Activated CD4-positive, alpha-beta T cell treated with anti-CD3 and anti-CD28 coated beads, Interleukin-2, amount 10 ng/mL, durations not matched to agents 7 days and 5 days (primary cell): Measurements from ENCODE around the gene ADRM1. TPM values are rescaled to one million over a fixed set of nuclear protein-coding genes. Genes with fewer than 3 reads are reported as not detected.

ENCODE experiments used
- CTCF ChIA-PET: fragments of 350-600 bp; sonication (Branson Sonifier 250); formaldehyde crosslinking; loops from one replicate; lab custom pipeline; 2021; ENCODE audit warnings: antibody characterized with exemption; lab: Charles Lee
- POLR2A ChIA-PET: fragments of 350-600 bp; sonication (Branson Sonifier 250); formaldehyde crosslinking; loops from one replicate; lab custom pipeline; 2021; ENCODE audit warnings: antibody characterized with exemption; lab: Charles Lee
- DNase-seq: peaks from one replicate; pipeline ENCODE4 v3.0.0-alpha.2; 2020
- H3K27ac Mint-ChIP-seq: one replicate; pipeline ENCODE4 v1.8.0; 2021; ENCODE audit warnings: mild to moderate bottlenecking, moderate library complexity, mixed read lengths
- H3K27me3 Mint-ChIP-seq: one replicate; pipeline ENCODE4 v1.8.0; 2021; ENCODE audit warnings: mixed read lengths
- H3K36me3 Mint-ChIP-seq: one replicate; pipeline ENCODE4 v1.8.0; 2021; ENCODE audit warnings: low read depth, mixed read lengths
- H3K4me1 Mint-ChIP-seq: one replicate; pipeline ENCODE4 v1.8.0; 2021; ENCODE audit warnings: mixed read lengths
- H3K4me3 Mint-ChIP-seq: one replicate; pipeline ENCODE4 v1.8.0; 2021; ENCODE audit warnings: mild to moderate bottlenecking, moderate library complexity, mixed read lengths
- H3K9me3 Mint-ChIP-seq: one replicate; pipeline ENCODE4 v1.8.0; 2021; ENCODE audit warnings: mixed read lengths
- total RNA-seq, 2 experiments: library from RNA; stranded (reverse); gene quantifications; one replicate each; pipeline ENCODE4 v1.2.3, GENCODE V29; 2021

Gene ADRM1
- total RNA-seq, 2 experiments from 2014 or later = 86.1 to 90.1 TPM

DNA sequence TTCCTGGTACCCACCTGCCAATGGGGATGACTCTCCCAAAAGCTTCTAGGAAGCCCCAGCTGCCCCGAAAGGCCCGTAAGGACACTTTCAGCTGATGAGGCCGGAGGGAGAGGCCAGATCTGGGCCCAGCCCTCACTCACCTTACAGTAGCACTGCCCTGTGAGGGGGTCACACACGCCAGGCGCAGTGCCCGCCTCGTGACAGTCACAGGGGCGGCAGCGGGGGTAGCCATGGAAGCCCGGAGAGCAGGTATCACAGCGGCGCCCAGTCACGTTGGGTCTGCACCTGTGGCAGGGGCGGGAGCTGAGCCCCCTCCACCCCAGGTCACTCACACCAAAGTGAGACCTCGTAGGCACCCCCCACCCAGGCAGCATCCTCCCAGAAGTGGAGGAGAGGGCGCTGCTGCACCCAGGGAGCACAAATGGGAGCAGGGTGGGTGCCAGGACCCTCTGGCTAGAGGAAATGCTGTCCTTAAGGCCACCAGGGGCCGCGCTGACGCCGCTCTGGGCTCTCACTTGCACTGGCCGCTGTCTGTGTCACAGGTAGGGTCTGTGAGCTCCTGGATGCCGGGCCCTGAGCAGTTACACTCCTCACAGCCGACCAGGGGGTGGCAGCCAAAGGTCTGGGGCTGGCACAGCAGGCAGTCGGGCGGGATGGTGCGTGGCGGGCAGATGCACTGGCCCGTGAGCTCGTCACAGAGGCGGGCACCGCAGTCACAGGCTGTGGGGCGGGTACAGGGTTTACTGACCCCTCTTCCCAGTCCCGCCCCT lies 25.1 kb downstream of the ADRM1 start:
- DNase-seq = no peak
- Mint-ChIP-seq H3K4me3 (no peak overlapping the region), H3K27ac (no peak overlapping the region), H3K9me3 (no peaks in the 10 kb centered on the region), H3K36me3 (no peaks in the 10 kb centered on the region), H3K4me1 (no peaks in the 10 kb centered on the region), H3K27me3 (no peaks in the 10 kb centered on the region)
- POLR2A ChIA-PET = no interaction called here
- CTCF ChIA-PET = no interaction called here

DNA sequence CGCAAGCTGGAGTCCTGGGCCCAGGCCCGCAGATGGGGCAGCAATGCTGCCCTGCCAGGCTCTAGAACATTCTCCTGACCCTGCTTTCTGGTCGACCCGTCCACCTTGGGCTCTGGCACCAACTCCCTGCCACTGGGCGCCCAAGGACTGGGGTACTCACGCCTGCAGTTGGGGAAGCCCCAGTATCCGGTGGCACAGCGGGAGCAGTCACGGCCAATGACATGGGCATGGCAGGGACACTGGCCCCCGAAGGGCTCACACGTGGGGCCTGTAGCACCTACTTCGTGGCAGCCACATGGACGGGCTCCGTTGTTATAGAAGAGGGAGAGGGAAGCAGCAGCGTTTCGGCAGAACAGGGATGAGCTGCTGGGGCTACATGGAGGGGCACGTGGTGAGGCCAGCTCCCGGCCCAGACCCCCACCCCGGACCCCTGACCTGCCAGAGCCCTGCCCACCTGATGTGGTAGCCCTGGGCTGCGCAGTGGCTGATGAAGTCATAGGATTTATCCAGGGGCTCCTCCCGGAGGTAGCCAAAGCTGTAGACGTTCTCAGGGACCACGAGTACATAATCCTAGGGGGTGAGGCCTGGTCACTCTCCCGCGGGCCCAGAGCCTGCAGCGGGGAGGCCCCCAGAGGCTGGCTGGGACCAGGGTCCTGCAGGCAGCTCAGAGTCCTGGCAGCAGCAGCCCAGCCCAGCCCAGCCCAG lies 26.0 kb downstream of the ADRM1 start:
- no peaks in the 10 kb centered on the region for H3K9me3 Mint-ChIP-seq
- H3K36me3 Mint-ChIP-seq = no peaks in the 10 kb centered on the region
- H3K27me3 Mint-ChIP-seq = no peaks in the 10 kb centered on the region
- no peak for DNase-seq
- H3K4me1 Mint-ChIP-seq = no peaks in the 10 kb centered on the region
- H3K4me3 Mint-ChIP-seq = no peak overlapping the region
- CTCF ChIA-PET = no interaction called here
- no peak overlapping the region for H3K27ac Mint-ChIP-seq
- POLR2A ChIA-PET = no interaction called here

DNA sequence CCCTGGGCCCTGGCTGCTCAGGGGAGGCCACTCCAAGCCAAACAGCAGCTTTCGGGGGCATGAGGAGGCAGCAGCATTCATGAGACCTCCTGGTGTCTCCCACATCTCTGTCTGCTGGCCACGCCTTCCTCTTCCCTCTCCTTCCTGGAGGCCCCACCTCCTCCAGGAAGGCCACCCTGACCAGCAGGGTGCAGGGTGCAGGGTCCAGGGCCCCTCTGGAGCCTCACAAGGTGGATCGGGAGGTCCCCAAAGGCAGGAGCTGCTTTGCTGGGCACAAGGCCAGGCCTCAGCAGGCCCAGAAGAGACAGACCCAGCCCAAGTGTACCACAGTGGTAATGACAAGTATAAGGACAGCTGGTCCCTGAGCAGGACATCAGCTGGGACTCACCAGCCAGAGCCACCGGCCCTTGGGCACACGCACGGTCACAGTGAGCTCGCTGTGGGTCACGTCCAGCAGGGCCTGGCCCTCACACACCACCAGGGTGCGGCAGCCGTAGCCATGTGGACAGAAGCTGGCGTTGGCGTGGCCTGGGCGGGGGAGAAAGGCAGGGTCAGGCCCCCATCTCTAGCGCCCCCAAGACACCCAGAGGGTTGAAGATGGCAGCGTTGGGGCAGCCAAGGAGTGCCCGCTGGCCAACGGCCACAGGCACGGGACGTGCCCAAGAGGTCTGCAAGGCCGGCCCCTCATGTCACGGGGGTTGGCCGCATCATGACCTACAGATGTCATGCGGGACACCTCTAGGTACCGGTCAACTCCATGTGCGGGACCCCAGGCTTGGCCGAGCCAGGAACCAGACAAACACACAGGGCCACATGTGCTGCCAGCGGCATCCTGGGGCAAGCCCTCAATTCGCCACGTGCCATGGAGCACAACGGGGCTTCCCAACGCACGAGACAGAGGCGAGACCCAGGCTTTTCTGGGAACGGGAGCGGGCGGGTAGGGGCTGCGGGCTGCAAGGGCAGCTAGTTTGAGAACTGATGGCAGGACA lies 26.9 kb downstream of the ADRM1 start:
- POLR2A ChIA-PET = no interaction called here

DNA sequence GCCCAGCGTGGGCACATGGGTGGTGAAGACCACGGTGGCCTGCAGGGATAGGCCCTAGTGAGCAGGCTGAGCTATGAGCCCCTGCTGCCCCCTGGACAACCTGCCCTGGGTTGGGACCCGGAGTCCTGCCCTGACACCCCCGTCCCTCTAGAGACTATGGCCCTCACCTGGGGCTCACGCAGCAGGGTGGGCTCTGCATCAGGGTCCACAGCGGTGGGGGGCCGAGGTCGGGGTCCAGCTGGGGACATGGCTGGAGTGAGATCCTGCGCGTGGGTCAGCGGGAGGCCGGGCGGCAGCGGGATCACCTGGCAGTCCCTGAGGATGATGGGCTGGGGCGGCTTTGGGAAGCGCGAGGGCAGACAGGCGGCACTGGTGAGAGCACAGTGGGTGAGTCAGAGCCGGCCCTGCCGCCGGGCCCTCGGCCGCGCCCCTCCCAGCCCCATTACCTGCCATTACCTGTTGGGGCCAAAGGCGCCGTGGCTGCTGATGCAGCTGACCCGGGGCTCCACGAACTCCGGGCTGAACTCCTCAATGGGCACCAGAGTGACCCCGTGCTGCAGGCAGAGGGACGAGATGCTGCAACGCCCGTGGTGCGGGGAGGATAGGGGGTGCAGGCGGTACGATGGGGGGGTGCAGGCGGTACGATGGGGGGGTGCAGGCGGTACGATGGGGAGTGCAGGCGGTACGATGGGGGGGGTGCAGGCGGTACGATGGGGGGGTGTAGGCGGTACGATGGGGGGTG lies 27.9 kb downstream of the ADRM1 start:
- ChIA-PET CTCF (no interaction called here), POLR2A (no interaction called here)
- H3K36me3 Mint-ChIP-seq = no peaks in the 10 kb centered on the region
- no peaks in the 10 kb centered on the region for H3K4me1 Mint-ChIP-seq
- no peak overlapping the region for H3K27ac Mint-ChIP-seq
- no peaks in the 10 kb centered on the region for H3K27me3 Mint-ChIP-seq
- H3K4me3 Mint-ChIP-seq = no peak overlapping the region
- no peak for DNase-seq
- no peaks in the 10 kb centered on the region for H3K9me3 Mint-ChIP-seq

More for the DNA sequence above, 26.9 kb downstream of the ADRM1 start:
- Mint-ChIP-seq H3K9me3 (no peaks in the 10 kb centered on the region), H3K27me3 (no peaks in the 10 kb centered on the region), H3K36me3 (no peaks in the 10 kb centered on the region), H3K4me1 (no peaks in the 10 kb centered on the region), H3K27ac (no peak overlapping the region), H3K4me3 (no peak overlapping the region)
- DNase-seq = no peak
- CTCF ChIA-PET = no interaction called here

DNA sequence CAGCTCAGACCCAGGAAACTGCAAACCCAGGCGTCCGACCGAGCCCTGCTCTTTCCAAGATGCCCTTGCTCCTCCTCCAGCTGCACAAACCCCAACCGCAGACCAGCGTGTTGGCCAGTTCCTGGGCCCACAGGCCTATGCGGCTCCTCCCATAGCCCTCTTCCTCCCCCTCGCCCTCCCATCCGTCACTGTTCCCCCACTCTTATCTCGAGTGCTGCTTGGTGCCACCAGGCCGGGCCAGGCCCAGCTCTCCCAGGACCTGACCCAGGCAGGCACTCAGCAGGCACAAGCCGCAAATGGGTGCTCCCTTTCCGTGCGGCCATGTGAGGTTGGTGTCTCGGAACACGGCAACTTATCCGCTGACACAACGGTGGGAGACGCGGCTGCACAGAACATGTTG lies 28.6 kb downstream of the ADRM1 start:
- Mint-ChIP-seq H3K4me3 (no peak overlapping the region), H3K27ac (no peak overlapping the region), H3K27me3 (no peaks in the 10 kb centered on the region), H3K9me3 (no peaks in the 10 kb centered on the region), H3K4me1 (no peaks in the 10 kb centered on the region), H3K36me3 (no peaks in the 10 kb centered on the region)
- ChIA-PET POLR2A (no interaction called here), CTCF (no interaction called here)
- DNase-seq = no peak

DNA sequence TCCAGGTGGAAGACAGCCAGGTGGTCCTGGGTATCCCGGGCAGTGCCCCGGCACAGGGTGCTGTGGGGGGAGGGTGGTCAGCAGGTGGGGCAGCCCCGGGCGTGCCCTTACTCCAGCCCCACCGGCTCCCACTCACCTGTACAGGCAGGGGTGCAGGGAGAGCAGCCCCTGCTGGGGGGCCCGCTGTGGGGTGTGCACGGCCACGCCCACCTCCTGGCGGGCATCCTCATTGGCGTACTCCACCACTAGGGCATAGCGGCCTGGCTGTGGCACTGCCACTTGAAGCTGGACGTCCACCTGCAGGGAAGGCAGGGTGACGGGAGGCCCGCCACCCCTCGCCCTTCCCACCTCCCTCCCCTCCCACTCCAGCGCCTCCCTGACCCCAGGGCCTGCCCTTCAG lies 29.6 kb downstream of the ADRM1 start:
- POLR2A ChIA-PET = no interaction called here
- Mint-ChIP-seq H3K4me3 (no peak overlapping the region), H3K4me1 (no peaks in the 10 kb centered on the region), H3K27ac (no peak overlapping the region), H3K9me3 (no peaks in the 10 kb centered on the region), H3K36me3 (no peaks in the 10 kb centered on the region), H3K27me3 (no peaks in the 10 kb centered on the region)
- no peak for DNase-seq
- CTCF ChIA-PET = no interaction called here

DNA sequence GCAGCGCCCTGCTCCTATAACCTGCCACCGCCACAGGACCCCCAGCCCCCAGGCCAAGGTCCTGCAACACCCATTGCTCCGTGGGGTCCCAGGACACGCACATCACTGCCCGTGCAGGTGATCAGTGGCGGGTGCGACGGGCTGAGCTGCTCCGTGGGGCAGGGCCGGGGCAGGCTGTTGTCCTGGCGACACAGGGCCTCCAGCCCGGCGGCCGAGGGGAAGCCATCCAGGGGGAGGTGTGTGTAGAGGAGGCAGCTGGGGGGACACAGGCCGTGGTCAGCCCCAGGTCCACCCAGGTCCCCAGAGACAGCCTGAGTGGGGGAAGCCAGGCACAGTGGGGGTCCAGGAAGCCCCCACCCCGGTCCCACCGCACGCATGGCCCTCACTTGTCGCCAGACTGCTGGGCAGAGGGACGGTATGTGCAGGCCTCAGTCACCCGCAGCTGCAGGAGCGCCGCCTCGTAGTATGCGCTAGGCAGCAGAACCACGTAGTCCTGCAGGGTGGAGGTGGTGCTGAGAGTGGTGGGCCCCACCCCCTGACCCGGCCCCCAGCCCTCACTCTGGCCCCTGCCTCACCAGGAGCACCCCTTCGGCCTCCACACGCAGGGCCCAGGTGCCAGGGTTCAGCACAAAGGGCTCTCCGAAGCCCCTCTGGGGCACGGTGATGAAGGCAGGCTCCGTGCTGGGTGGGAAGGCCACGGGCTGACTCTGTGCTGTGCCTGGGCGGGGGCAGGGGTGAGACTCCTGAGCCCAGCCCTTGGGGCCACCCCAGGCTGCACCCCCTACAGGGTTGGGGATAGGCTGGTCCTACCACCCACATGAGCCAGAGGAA lies 30.4 kb downstream of the ADRM1 start:
- no peaks in the 10 kb centered on the region for H3K27me3 Mint-ChIP-seq
- no peaks in the 10 kb centered on the region for H3K36me3 Mint-ChIP-seq
- ChIA-PET POLR2A (no interaction called here), CTCF (no interaction called here)
- no peak overlapping the region for H3K4me3 Mint-ChIP-seq
- DNase-seq = no peak
- H3K4me1 Mint-ChIP-seq = no peaks in the 10 kb centered on the region
- H3K27ac Mint-ChIP-seq = no peak overlapping the region
- no peaks in the 10 kb centered on the region for H3K9me3 Mint-ChIP-seq

DNA sequence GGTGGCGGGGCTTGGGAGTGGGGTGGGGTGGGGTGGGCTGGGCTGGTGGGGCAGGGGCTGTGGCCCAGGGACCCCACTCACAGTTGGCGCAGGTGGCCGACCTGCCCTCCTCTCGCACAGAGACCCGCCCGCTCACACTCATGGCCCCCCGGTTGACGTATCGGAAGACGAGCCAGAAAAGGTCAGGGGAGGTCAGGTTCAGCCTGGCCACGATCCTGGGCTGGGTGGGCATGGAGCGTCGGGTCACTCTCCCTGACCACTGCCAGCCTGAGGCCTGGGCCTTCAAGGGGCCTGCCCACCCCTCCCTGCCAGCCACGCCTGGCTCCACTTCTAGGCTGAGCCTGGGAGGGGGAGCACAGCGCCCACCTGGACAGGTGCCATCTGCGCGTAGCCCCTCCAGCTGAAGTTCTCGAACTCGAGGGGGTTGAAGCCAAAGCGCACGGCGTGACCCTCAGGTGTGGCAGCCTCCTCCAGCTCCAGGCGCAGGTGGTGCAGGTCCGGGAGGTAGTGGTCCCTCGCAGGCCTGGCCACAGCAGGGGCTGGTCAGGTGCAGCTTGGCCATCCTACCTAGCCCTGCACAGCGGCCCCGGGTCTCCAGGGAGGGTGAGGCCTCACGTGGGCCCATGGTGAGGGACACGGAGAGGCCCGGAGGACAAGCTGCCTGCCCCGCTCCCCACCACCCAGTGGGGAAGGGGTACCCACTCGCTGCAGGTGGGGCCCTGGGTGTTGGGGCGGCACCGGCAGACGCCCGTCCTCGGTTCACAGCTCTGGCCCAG lies 31.2 kb downstream of the ADRM1 start:
- Mint-ChIP-seq H3K9me3 (no peaks in the 10 kb centered on the region), H3K36me3 (no peaks in the 10 kb centered on the region), H3K27me3 (no peaks in the 10 kb centered on the region), H3K4me1 (no peaks in the 10 kb centered on the region), H3K4me3 (no peak overlapping the region), H3K27ac (no peak overlapping the region)
- DNase-seq = no peak
- ChIA-PET CTCF (no interaction called here), POLR2A (no interaction called here)

DNA sequence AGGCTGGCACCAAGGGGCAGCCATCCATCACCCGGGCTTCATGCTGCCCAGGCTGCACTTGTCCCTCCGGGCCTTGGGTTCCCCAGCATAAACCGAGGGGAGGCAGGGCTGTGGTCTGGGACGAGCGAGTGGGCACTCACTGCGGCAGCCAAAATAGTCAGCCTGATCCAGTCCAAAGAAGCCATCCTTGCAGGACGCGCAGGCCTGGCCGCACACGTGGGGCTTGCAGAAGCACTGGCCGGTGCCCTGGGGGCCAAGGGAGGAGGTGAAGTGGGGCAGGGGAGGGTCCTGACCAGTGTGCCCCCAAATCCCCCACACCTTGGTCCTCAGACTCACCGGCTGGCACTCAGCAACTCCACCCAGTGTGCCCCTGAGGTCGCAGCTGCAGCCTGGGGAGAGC lies 32.1 kb downstream of the ADRM1 start:
- POLR2A ChIA-PET = no interaction called here
- H3K36me3 Mint-ChIP-seq = no peaks in the 10 kb centered on the region

DNA sequence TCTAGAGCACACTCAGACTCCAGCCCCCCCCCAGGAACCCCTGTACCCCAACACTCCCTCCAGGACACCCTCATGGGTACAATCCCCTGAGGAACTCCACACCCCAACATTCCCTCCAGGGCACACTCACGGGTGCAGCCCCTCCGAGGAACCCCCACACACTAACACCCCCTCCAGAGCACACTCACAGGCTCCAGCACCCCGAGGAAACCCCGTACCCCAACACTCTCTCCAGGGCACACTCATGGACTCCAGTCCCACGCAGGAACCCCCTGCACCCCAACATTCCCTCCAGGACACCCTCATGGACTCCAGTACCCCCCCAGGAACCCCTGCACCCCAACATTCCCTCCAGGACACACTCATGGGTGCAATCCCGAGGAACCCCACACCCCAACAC lies 32.7 kb downstream of the ADRM1 start:
- H3K27ac Mint-ChIP-seq = no peak overlapping the region
- no peak overlapping the region for H3K4me3 Mint-ChIP-seq
- H3K9me3 Mint-ChIP-seq = no peaks in the 10 kb centered on the region
- no peak for DNase-seq
- H3K4me1 Mint-ChIP-seq = no peaks in the 10 kb centered on the region
- ChIA-PET POLR2A (no interaction called here), CTCF (no interaction called here)
- peaks cover 8% of the 10 kb centered on the region for H3K27me3 Mint-ChIP-seq
- no peaks in the 10 kb centered on the region for H3K36me3 Mint-ChIP-seq

More for the DNA sequence above, 32.1 kb downstream of the ADRM1 start:
- no peak overlapping the region for H3K4me3 Mint-ChIP-seq
- peaks cover 6% of the 10 kb centered on the region for H3K27me3 Mint-ChIP-seq
- no peak for DNase-seq
- CTCF ChIA-PET = no interaction called here
- no peaks in the 10 kb centered on the region for H3K9me3 Mint-ChIP-seq
- H3K4me1 Mint-ChIP-seq = no peaks in the 10 kb centered on the region
- no peak overlapping the region for H3K27ac Mint-ChIP-seq

DNA sequence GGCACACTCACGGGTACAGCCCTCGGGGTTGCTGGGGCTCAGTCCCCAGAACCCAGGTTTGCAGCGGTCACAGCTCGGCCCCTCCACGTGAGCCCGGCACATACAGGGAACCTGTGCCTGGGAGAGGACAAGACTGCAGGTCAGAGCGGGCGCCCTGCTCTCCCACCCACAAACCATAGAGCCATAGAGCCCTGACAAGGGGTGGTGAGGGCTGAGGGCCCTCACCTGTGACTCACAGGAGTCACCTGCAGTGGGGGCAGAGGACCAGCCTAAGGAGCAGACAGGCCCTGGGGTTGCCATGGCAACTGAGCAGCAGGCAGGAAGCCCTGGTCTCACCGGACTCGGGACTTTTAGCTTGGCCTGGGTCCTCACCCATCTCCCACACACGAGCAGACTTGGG lies 33.5 kb downstream of the ADRM1 start:
- H3K4me1 Mint-ChIP-seq = no peaks in the 10 kb centered on the region
- POLR2A ChIA-PET = no interaction called here
- no peak overlapping the region for H3K27ac Mint-ChIP-seq
- H3K36me3 Mint-ChIP-seq = no peaks in the 10 kb centered on the region
- no peak for DNase-seq
- CTCF ChIA-PET = no interaction called here
- H3K4me3 Mint-ChIP-seq = no peak overlapping the region
- H3K27me3 Mint-ChIP-seq = peaks cover 8% of the 10 kb centered on the region
- H3K9me3 Mint-ChIP-seq = no peaks in the 10 kb centered on the region
